Fibroblast of mammary gland (primary cell): ENCODE data around the gene RADIL.
A peak's percentile ranks its signal among the peaks of the same experiment; 100 is the strongest.

Experiments used
- DNase-seq: peaks from one replicate; pipeline ENCODE4 v3.0.0-alpha.2; 2010; ENCODE audit warnings: low read depth
- H3K4me3 ChIP-seq: 2 replicates; pipeline ENCODE4 v1.5.1; 2011; ENCODE audit warnings: low read depth, mild to moderate bottlenecking, low read length, moderate library complexity; ENCODE audit not compliant: control insufficient read depth
- TF ChIP-seq, protein P1 (sequence below): conservative IDR thresholded peaks from 2 replicates; pipeline ENCODE4 v1.5.1; 2011; ENCODE audit warnings: low read depth, low read length, inconsistent platforms; ENCODE audit not compliant: control insufficient read depth, insufficient read depth

Gene RADIL

DNA sequence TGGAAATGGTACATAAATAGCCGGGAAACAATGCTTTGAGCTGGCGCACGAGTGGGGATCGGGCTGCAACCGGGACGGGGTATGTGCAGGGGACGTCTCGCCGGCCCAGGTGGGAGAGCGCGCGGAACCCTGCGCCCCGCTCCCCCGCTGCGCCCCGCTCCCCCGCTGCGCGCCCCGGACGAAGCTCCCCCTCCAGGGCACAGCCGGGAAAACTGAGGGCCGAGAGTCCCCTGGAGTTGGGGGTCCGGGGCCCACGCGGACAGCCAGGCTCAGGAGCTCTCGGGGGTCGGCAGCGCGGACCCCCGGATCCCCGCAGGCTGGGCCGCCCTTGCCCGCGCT, 514 bp downstream of the RADIL start:
- TF ChIP-seq, protein P1, sequence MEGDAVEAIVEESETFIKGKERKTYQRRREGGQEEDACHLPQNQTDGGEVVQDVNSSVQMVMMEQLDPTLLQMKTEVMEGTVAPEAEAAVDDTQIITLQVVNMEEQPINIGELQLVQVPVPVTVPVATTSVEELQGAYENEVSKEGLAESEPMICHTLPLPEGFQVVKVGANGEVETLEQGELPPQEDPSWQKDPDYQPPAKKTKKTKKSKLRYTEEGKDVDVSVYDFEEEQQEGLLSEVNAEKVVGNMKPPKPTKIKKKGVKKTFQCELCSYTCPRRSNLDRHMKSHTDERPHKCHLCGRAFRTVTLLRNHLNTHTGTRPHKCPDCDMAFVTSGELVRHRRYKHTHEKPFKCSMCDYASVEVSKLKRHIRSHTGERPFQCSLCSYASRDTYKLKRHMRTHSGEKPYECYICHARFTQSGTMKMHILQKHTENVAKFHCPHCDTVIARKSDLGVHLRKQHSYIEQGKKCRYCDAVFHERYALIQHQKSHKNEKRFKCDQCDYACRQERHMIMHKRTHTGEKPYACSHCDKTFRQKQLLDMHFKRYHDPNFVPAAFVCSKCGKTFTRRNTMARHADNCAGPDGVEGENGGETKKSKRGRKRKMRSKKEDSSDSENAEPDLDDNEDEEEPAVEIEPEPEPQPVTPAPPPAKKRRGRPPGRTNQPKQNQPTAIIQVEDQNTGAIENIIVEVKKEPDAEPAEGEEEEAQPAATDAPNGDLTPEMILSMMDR, result no peak
- DNase-seq, result no peak
- peak overlapping the region; percentile 53 for H3K4me3 ChIP-seq

DNA sequence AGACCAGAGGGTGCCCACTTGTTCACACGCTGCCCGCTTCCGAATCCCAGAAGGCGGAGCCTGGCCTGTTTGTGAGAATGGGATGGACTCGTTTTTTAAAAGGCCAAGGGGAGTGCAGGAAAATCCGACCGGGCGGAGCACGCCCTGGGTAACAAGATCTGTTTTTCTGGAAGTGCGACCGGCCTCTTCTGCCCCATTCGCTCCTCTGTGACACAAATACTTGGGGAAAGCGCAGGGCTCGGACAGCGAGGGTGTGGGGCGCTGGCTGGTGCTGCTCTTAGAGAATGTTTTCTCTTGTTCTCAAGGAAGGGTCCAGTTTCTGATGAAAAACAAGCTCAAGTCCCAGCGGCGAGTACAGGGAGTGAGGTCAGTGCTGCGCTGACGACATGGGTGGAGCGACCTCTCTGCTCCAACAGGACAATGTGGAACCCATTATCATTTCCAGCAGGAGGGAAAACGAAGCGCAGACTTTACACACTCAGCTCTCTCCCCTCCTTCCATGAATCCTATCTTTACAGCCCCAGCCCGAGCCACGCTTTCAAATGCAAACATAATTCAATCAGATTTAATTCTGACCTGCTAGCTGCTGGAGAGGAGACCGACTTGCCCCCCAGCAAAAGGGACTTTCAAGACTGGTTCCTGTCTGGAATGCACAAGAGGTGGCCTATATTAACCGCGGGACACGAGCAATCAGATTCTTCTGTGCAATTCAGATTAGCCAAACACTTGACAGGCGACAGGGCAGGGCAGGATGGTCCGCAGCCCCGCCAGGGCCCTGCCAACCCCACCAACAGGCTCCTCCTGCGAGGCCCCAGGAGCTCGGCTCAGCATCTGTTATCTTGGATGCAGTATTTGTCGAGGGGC, 1.1 kb downstream of the RADIL start:
- DNase-seq, result peak; percentile 92
- H3K4me3 ChIP-seq, result peak overlapping the region; percentile 53
- TF ChIP-seq, protein P1, result no peak

DNA sequence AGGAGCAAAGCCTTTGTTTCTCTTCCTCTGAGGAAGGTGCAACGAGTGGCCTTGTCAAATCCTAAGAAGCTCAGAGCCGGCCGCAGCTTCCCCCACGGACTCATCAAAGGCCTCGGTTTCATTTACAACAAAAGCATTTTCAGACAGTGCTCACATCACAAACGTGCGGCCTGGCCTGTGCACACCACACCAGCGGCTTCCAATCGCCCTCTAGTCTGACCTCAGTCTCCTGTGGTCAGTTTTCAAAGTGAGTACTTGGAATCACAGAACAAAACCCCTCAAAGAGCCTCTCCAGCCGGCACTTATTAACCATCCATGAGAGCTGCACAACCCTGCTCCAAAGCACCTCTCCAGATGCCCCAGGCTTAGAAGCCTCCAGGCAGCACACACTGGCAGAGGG, 3.3 kb downstream of the RADIL start:
- H3K4me3 ChIP-seq, result no peak overlapping the region
- TF ChIP-seq, protein P1, result no peak

DNA sequence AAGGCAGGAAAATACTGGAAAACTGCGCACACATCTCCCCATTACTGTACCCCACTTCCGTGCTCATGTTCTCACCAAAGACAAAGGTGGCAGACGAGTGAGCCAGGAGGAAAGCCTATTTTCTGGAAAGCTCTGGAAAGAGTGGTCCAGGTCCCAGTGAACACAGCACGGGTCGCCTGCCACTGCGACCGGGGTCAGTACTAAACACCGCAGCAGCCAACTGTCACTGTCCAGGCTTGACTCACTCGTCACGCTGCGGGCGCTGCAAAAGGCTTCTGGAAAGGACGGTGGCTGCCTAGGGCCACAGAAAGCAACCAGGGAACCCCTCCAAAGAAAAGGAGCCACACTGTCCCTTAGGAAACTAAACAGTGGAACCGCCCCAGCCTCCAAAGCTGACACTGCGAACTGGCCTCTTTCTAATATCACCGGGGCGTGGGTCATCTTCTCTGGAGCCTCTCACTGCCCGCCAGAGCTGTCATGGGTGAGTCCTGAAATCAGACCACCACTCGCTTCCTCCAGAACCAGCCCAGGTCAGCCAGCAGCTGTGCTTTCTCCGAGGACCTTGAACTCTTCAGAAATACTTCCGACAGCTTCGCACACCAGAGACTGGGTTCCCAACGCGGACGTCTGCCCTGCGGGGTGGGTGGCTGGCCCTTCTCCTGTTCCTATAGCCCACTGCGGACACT, 4.0 kb downstream of the RADIL start:
- TF ChIP-seq, protein P1, result no peak
- no peak for DNase-seq
- no peak overlapping the region for H3K4me3 ChIP-seq

More for the DNA sequence above, 3.3 kb downstream of the RADIL start:
- DNase-seq, result peak; percentile 12

DNA sequence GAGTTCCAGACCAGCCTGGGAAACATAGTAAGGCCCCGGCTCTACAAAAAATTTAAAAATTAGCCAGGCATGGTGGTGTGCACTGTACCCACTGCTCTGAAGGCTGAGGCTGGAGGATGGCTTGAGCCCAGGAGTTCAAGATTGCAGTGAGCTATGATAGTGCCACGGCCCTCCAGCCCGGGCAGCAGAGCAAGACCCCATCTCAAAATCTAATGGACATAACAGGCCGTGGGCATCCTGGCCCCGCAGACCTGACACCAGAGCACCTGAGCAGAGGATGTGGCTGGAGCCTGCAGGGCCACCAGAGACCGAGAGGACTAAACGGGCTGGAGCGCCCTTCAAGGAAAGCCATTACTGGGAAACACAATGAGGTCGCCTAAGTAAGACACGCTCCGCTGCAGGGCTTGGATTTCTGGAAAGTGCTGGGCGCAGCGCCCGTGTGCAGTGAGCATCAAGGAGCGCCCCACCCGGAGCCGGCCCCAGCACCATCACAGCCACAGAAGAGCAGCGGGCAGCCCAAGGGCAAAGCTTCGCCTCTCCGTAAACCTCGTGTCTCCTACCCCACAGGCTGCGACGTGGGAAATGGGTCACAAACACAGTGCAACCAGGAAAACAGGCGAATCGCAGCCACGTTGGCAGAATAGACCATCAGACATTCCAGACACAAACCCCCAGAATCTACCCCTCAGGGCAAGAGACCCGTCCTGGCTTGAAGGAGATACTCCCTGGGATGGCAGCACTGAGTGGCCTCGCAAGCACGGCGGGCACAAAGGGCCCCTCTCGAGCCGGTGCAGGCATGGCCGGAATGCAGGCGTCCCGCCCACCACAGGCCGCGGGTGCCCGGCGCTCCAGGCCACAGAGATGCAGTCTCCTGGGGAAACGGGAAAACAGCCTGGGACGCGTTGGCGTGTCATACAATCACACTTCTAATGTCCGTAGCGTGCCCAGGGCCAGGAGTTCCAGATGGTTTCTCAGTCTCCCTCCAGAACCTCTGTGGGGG, 4.9 kb downstream of the RADIL start:
- no peak overlapping the region for H3K4me3 ChIP-seq
- DNase-seq, result no peak
- TF ChIP-seq, protein P1, result no peak

DNA sequence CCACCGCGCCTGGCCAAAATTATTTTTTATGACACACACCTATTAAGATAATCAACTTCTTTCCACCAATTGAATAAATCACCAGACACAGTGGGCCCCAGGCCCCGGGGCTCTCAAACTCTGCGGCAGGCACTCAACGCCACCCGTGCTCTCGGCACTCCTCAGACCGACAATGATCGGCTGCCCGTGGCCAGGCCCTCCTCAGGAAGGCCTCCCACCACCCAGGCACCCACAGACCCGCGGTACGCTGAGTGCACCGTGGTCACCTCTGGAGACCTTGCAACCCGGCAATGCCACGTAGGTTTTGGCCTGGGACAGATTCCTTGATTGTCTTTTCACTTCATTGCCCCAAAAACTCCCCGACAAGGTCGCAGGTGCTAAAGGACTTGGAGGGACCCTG, 6.9 kb downstream of the RADIL start:
- H3K4me3 ChIP-seq, result no peak overlapping the region
- TF ChIP-seq, protein P1, result no peak
- DNase-seq, result no peak
